Measurements from ENCODE around the gene PRR5. TPM values are rescaled to one million over a fixed set of nuclear protein-coding genes. Genes with fewer than 3 reads are reported as not detected.
"Not testable (repeated sequence)": the region's sequence is repeated elsewhere in the genome, so short reads cannot be mapped to it uniquely, and the experiment has no call there.

The PRR5 gene
- total and polyA plus RNA-seq, 3 experiments from 2014 or later, result 26.4 to 175 (median 29.9) TPM

DNA sequence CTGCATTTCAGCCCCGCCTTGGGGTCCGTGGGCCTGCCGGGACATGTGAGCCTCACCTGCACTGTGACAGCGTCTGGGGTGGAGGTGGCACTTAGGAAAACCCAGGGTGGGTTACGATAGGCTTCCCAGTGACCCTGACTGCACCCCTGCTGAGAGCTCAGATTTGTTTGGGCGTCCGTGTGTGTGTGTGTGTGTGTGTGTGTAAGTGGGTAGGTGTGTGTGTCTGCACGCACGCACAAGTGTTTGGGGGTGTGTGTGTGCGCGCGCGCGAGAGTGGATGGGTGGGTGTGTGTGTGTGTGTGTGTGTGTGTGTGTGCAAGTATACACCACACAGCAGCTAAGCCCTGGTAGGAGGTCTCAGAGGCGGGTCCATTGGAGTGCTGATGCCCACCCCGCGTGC lies 38.3 kb downstream of the PRR5 start:
- Histone ChIP-seq H3K27ac (ENCODE audit: low read depth, low read length) (no peak overlapping the region), H3K9me3 (ENCODE audit: low read length) (no peaks in the 10 kb centered on the region), H3K36me3 (ENCODE audit: insufficient read depth, low read length) (no peaks in the 10 kb centered on the region), H3K4me1 (ENCODE audit: insufficient read depth, low read length) (no peaks in the 10 kb centered on the region), H3K4me3 (ENCODE audit: low read length) (no peak overlapping the region), H3K27me3 (ENCODE audit: insufficient read depth, low read length, poor library complexity, severe bottlenecking) (no peaks in the 10 kb centered on the region)
- Mint-ChIP-seq H3K4me3 (no peak overlapping the region), H3K9me3 (no peaks in the 10 kb centered on the region), H3K4me1 (peaks cover 4 to 7% (median 5%) of the 10 kb centered on the region in 3 donors), H3K27ac (peak overlapping the region in 1 of 8 donors; percentile 70), H3K27me3 (no peaks in the 10 kb centered on the region), H3K36me3 (peaks cover 0 to 3% (median 0%) of the 10 kb centered on the region in 3 donors)
- no peak for DNase-seq
- ChIA-PET POLR2A (no interaction called here), CTCF (interaction anchor here (0.9 to 1.4 kb wide), 2 partner anchors 42 to 55 kb away, joined by 3 to 4 read pairs; no protein-coding TSS in a partner anchor)

DNA sequence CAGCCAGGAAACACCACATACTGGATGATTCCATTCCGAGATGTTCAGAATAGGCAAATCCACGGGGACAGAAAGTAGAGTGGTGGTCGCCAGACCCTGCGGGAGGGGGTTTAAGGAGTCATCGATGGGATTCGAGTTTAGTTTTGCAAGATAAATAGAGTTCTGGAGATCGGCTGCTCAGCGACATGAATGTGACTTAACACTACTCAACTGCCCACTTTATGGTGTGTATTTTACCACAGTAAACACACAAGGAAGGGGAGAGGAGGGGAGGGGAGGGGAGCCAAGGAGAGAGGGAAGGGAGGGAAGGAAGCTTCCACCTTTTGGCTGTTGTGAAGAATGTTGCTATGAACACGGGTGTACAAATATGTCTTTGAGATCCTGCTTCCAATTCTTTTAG lies 39.9 kb downstream of the PRR5 start:
- Mint-ChIP-seq H3K27ac (no peak overlapping the region), H3K27me3 (peaks cover 3 to 6% of the 10 kb centered on the region in 2 donors), H3K4me1 (no peaks in the 10 kb centered on the region), H3K9me3 (no peaks in the 10 kb centered on the region), H3K36me3 (no peaks in the 10 kb centered on the region), H3K4me3 (no peak overlapping the region)
- Histone ChIP-seq H3K27ac (ENCODE audit: low read depth, low read length) (no peak overlapping the region), H3K4me3 (ENCODE audit: low read length) (no peak overlapping the region), H3K9me3 (ENCODE audit: low read length) (no peaks in the 10 kb centered on the region), H3K36me3 (ENCODE audit: insufficient read depth, low read length) (no peaks in the 10 kb centered on the region), H3K4me1 (ENCODE audit: insufficient read depth, low read length) (no peaks in the 10 kb centered on the region), H3K27me3 (ENCODE audit: insufficient read depth, low read length, poor library complexity, severe bottlenecking) (no peaks in the 10 kb centered on the region)
- no peak for DNase-seq
- POLR2A ChIA-PET, result no interaction called here
- CTCF ChIA-PET, result no interaction called here

GRCh38 chr22:44743247-44743646 lies 41.2 kb downstream of the PRR5 start:
- no peaks in the 10 kb centered on the region for H3K27me3 ChIP-seq (ENCODE audit: insufficient read depth, low read length, poor library complexity, severe bottlenecking)
- H3K36me3 ChIP-seq (ENCODE audit: insufficient read depth, low read length), result no peaks in the 10 kb centered on the region
- H3K27ac Mint-ChIP-seq, result peak overlapping the region in 1 of 8 donors; percentile 41
- no peak overlapping the region for H3K4me3 ChIP-seq (ENCODE audit: low read length)
- peaks cover 6 to 9% of the 10 kb centered on the region in 2 donors for H3K27me3 Mint-ChIP-seq
- CTCF ChIA-PET, result no interaction called here
- POLR2A ChIA-PET, result no interaction called here
- H3K4me1 ChIP-seq (ENCODE audit: insufficient read depth, low read length), result no peaks in the 10 kb centered on the region
- no peak for DNase-seq
- H3K4me1 Mint-ChIP-seq, result no peaks in the 10 kb centered on the region
- no peak overlapping the region for H3K4me3 Mint-ChIP-seq
- H3K36me3 Mint-ChIP-seq, result no peaks in the 10 kb centered on the region
- no peaks in the 10 kb centered on the region for H3K9me3 Mint-ChIP-seq
- no peaks in the 10 kb centered on the region for H3K9me3 ChIP-seq (ENCODE audit: low read length)
- H3K27ac ChIP-seq (ENCODE audit: low read depth, low read length), result no peak overlapping the region

DNA sequence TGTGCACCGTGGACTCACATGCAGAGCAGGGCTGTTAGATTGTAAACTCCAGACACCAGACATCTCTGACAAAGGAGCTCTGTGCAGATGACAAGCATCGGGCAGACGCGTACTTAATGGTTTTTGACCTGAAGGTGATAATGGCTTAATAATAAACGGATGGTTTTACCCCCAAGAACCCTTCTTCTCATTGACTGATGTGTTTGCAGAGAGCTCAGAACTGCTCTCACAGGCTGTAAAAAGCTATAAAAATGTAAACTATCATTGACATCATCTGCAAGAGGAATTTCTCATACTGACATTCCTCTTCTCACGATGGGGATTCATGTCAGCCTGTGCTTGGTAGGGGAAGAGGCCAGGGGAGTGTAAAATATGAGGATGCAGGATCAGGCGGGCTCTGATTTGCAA lies 41.8 kb downstream of the PRR5 start:
- Histone ChIP-seq H3K4me3 (ENCODE audit: low read length) (no peak overlapping the region), H3K27me3 (ENCODE audit: insufficient read depth, low read length, poor library complexity, severe bottlenecking) (no peaks in the 10 kb centered on the region), H3K27ac (ENCODE audit: low read depth, low read length) (no peak overlapping the region), H3K4me1 (ENCODE audit: insufficient read depth, low read length) (no peaks in the 10 kb centered on the region), H3K9me3 (ENCODE audit: low read length) (no peaks in the 10 kb centered on the region), H3K36me3 (ENCODE audit: insufficient read depth, low read length) (no peaks in the 10 kb centered on the region)
- H3K27me3 Mint-ChIP-seq, result peaks cover 6 to 9% of the 10 kb centered on the region in 2 donors
- POLR2A ChIA-PET, result no interaction called here
- CTCF ChIA-PET, result no interaction called here
- no peak overlapping the region for H3K4me3 Mint-ChIP-seq
- H3K27ac Mint-ChIP-seq, result no peak overlapping the region
- H3K36me3 Mint-ChIP-seq, result no peaks in the 10 kb centered on the region
- H3K9me3 Mint-ChIP-seq, result no peaks in the 10 kb centered on the region
- H3K4me1 Mint-ChIP-seq, result no peaks in the 10 kb centered on the region
- no peak for DNase-seq

GRCh38 chr22:44745853-44746789 lies 44.1 kb downstream of the PRR5 start:
- Histone ChIP-seq H3K27me3 (ENCODE audit: insufficient read depth, low read length, poor library complexity, severe bottlenecking) (no peaks in the 10 kb centered on the region), H3K9me3 (ENCODE audit: low read length) (no peaks in the 10 kb centered on the region), H3K4me3 (ENCODE audit: low read length) (no peak overlapping the region), H3K27ac (ENCODE audit: low read depth, low read length) (no peak overlapping the region), H3K4me1 (ENCODE audit: insufficient read depth, low read length) (no peaks in the 10 kb centered on the region), H3K36me3 (ENCODE audit: insufficient read depth, low read length) (no peaks in the 10 kb centered on the region)
- Mint-ChIP-seq H3K9me3 (no peaks in the 10 kb centered on the region), H3K4me1 (no peaks in the 10 kb centered on the region), H3K36me3 (no peaks in the 10 kb centered on the region), H3K27me3 (peaks cover 15 to 16% of the 10 kb centered on the region in 2 donors), H3K4me3 (no peak overlapping the region), H3K27ac (peak overlapping the region in 1 of 8 donors; percentile 75)
- POLR2A ChIA-PET, result no interaction called here
- CTCF ChIA-PET, result no interaction called here
- no peak for DNase-seq

DNA sequence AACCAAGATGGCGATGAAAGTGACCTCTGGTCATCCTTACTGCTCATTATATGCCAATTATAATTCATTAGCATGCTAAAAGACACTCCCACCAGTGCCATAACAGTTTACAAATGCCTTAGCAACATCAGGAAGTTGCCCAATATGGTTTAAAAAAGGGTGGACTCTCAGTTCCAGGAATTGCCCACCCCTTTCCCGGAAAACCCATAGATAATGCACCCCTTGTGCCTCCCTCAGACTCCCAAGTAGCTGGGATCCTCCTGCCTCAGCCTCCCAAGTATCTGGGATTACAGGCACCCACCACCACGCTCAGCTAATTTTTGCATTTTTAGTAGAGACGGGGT lies 45.8 kb downstream of the PRR5 start:
- H3K9me3 ChIP-seq (ENCODE audit: low read length); H3K4me1 Mint-ChIP-seq; H3K4me3 Mint-ChIP-seq; H3K9me3 Mint-ChIP-seq; H3K27ac ChIP-seq (ENCODE audit: low read depth, low read length); H3K4me3 ChIP-seq (ENCODE audit: low read length); H3K36me3 Mint-ChIP-seq; H3K4me1 ChIP-seq (ENCODE audit: insufficient read depth, low read length); H3K36me3 ChIP-seq (ENCODE audit: insufficient read depth, low read length); H3K27me3 ChIP-seq (ENCODE audit: insufficient read depth, low read length, poor library complexity, severe bottlenecking); POLR2A ChIA-PET; DNase-seq: not testable (repeated sequence)
- CTCF ChIA-PET, result interaction anchor here (1.0 kb wide), 1 partner anchor 13 kb away, joined by 3 read pairs; no protein-coding TSS in a partner anchor
- peaks cover 18 to 25% of the 10 kb centered on the region in 2 donors for H3K27me3 Mint-ChIP-seq
- peak overlapping the region in 1 of 8 donors; percentile 7 for H3K27ac Mint-ChIP-seq

DNA sequence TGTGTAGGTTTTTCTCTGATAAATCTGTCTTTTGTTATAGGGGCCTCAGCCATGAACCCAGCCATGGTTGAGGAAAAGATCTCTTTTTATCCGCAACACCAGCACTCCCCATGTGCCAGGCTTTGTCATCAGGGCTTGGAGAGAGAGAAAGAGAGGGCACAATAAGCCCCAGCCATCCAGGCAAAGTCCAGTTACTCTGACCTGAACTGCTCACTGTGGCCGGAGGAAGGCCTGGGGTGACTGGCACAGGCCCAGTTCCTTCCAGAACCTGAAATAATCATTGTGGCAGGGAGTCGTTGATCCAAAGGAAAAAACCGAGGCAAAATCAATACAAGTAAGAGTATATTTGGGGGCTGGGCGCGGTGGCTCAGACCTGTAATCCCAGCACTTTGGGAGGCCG lies 46.5 kb downstream of the PRR5 start:
- peaks cover 26 to 31% of the 10 kb centered on the region in 2 donors for H3K27me3 Mint-ChIP-seq
- no peak for DNase-seq
- H3K9me3 Mint-ChIP-seq, result no peaks in the 10 kb centered on the region
- no peaks in the 10 kb centered on the region for H3K36me3 ChIP-seq (ENCODE audit: insufficient read depth, low read length)
- H3K4me3 ChIP-seq (ENCODE audit: low read length), result no peak overlapping the region
- H3K27ac Mint-ChIP-seq, result no peak overlapping the region
- no peaks in the 10 kb centered on the region for H3K9me3 ChIP-seq (ENCODE audit: low read length)
- H3K27me3 ChIP-seq (ENCODE audit: insufficient read depth, low read length, poor library complexity, severe bottlenecking), result peaks cover 8% of the 10 kb centered on the region
- H3K4me1 ChIP-seq (ENCODE audit: insufficient read depth, low read length), result peaks cover 4% of the 10 kb centered on the region
- H3K4me3 Mint-ChIP-seq, result no peak overlapping the region
- ChIA-PET CTCF (no interaction called here), POLR2A (no interaction called here)
- no peaks in the 10 kb centered on the region for H3K36me3 Mint-ChIP-seq
- H3K4me1 Mint-ChIP-seq, result peaks cover 0 to 7% (median 2%) of the 10 kb centered on the region in 3 donors
- H3K27ac ChIP-seq (ENCODE audit: low read depth, low read length), result no peak overlapping the region

DNA sequence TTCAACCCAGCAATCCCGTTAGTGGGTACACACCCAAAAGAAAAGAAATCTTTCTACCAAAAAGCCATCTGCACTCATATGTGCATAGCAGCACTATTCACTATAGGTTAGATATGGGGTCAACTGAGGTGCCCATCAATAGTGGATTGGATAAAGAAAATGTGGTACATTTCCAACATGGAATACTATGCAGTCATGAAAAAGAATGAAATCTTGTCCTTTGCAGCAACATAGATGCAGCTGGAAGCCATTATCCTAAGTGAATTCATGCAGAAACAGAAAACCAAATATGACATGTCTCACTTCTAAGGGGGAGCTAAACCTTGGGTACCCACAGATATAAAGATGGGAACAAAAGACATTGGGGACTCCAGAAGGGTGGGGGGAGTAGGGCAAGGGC lies 48.5 kb downstream of the PRR5 start:
- ChIA-PET CTCF (no interaction called here), POLR2A (no interaction called here)
- H3K27me3 ChIP-seq (ENCODE audit: insufficient read depth, low read length, poor library complexity, severe bottlenecking), result peaks cover 12% of the 10 kb centered on the region
- Mint-ChIP-seq H3K9me3 (no peaks in the 10 kb centered on the region), H3K4me3 (peak overlapping the region in 1 of 7 donors; percentile 32), H3K36me3 (no peaks in the 10 kb centered on the region), H3K27ac (no peak overlapping the region), H3K27me3 (peaks cover 43 to 46% of the 10 kb centered on the region in 2 donors), H3K4me1 (peaks cover 0 to 7% (median 2%) of the 10 kb centered on the region in 3 donors)
- H3K4me3 ChIP-seq (ENCODE audit: low read length), result no peak overlapping the region
- no peak overlapping the region for H3K27ac ChIP-seq (ENCODE audit: low read depth, low read length)
- no peak for DNase-seq
- no peaks in the 10 kb centered on the region for H3K36me3 ChIP-seq (ENCODE audit: insufficient read depth, low read length)
- H3K4me1 ChIP-seq (ENCODE audit: insufficient read depth, low read length), result peaks cover 4% of the 10 kb centered on the region
- H3K9me3 ChIP-seq (ENCODE audit: low read length), result no peaks in the 10 kb centered on the region

Measured in CD8-positive, alpha-beta memory T cell (primary cell).